HUES6 (cell line): ENCODE data around the gene LCLAT1.

Experiments
- H3K27ac ChIP-seq: 2 replicates; pipeline ENCODE4 v1.7.0; 2013; ENCODE audit warnings: low read depth, mild to moderate bottlenecking, low read length, inconsistent platforms
- H3K27me3 ChIP-seq: 2 replicates; pipeline ENCODE4 v1.6.1; 2013; ENCODE audit warnings: low read length; ENCODE audit not compliant: control insufficient read depth, insufficient read depth
- H3K36me3 ChIP-seq: 2 replicates; pipeline ENCODE4 v1.6.1; 2013; ENCODE audit warnings: low read length; ENCODE audit not compliant: control insufficient read depth, insufficient read depth
- H3K4me1 ChIP-seq: 2 replicates; pipeline ENCODE4 v1.6.1; 2013; ENCODE audit warnings: low read length; ENCODE audit not compliant: control insufficient read depth, insufficient read depth
- H3K4me3 ChIP-seq: 2 replicates; pipeline ENCODE4 v1.5.1; 2013; ENCODE audit warnings: low read depth, low read length
- H3K9ac ChIP-seq: one replicate; pipeline ENCODE4 v1.6.1; 2013; ENCODE audit warnings: mild to moderate bottlenecking, low read length
- H3K9me3 ChIP-seq: 2 replicates; pipeline ENCODE4 v1.6.1; 2013; ENCODE audit warnings: low read depth, low read length; ENCODE audit not compliant: control insufficient read depth, insufficient read depth

Gene LCLAT1

GRCh38 chr2:30684996-30685395 is 237.9 kb downstream of the LCLAT1 start:
- no peak overlapping the region for H3K4me3 ChIP-seq
- no peaks in the 10 kb centered on the region for H3K9me3 ChIP-seq
- no peaks in the 10 kb centered on the region for H3K27me3 ChIP-seq
- H3K4me1 ChIP-seq = peaks cover 13% of the 10 kb centered on the region; the same call in 1 of the 2 replicates
- no peak overlapping the region for H3K27ac ChIP-seq
- H3K36me3 ChIP-seq = no peaks in the 10 kb centered on the region
- no peak overlapping the region for H3K9ac ChIP-seq

- Histone ChIP-seq H3K9ac (no peak overlapping the region), H3K27ac (no peak overlapping the region), H3K4me1 (peaks cover 13% of the 10 kb centered on the region; the same call in 1 of the 2 replicates), H3K36me3 (no peaks in the 10 kb centered on the region), H3K4me3 (no peak overlapping the region), H3K27me3 (no peaks in the 10 kb centered on the region), H3K9me3 (no peaks in the 10 kb centered on the region)
These were observed 239.0 kb downstream of the LCLAT1 start for GRCh38 chr2:30686000-30686399.

GRCh38 chr2:30686669-30687068 is 239.6 kb downstream of the LCLAT1 start:
- H3K4me1 ChIP-seq = peaks cover 13% of the 10 kb centered on the region; the same call in 1 of the 2 replicates
- H3K9me3 ChIP-seq = no peaks in the 10 kb centered on the region
- no peak overlapping the region for H3K4me3 ChIP-seq
- no peaks in the 10 kb centered on the region for H3K36me3 ChIP-seq
- no peaks in the 10 kb centered on the region for H3K27me3 ChIP-seq
- H3K27ac ChIP-seq = no peak overlapping the region
- no peak overlapping the region for H3K9ac ChIP-seq

GRCh38 chr2:30688956-30689401 is 241.9 kb downstream of the LCLAT1 start:
- no peak overlapping the region for H3K9ac ChIP-seq
- H3K9me3 ChIP-seq = no peaks in the 10 kb centered on the region
- peaks cover 13% of the 10 kb centered on the region; the same call in 1 of the 2 replicates for H3K4me1 ChIP-seq
- no peak overlapping the region for H3K27ac ChIP-seq
- H3K27me3 ChIP-seq = no peaks in the 10 kb centered on the region
- H3K36me3 ChIP-seq = no peaks in the 10 kb centered on the region
- H3K4me3 ChIP-seq = no peak overlapping the region

GRCh38 chr2:30689496-30690125 is 242.6 kb downstream of the LCLAT1 start:
- Histone ChIP-seq H3K4me1 (peaks cover 13% of the 10 kb centered on the region; the same call in 1 of the 2 replicates), H3K27ac (no peak overlapping the region)

GRCh38 chr2:30690126-30690561 is 243.1 kb downstream of the LCLAT1 start:
- no peaks in the 10 kb centered on the region for H3K27me3 ChIP-seq
- H3K36me3 ChIP-seq = no peaks in the 10 kb centered on the region
- no peak overlapping the region for H3K4me3 ChIP-seq
- H3K9ac ChIP-seq = no peak overlapping the region
- H3K27ac ChIP-seq = no peak overlapping the region
- H3K9me3 ChIP-seq = no peaks in the 10 kb centered on the region
- peaks cover 13% of the 10 kb centered on the region; the same call in 1 of the 2 replicates for H3K4me1 ChIP-seq

More at GRCh38 chr2:30689496-30690125, 242.6 kb downstream of the LCLAT1 start:
- Histone ChIP-seq H3K9me3 (no peaks in the 10 kb centered on the region), H3K36me3 (no peaks in the 10 kb centered on the region), H3K4me3 (no peak overlapping the region), H3K27me3 (no peaks in the 10 kb centered on the region), H3K9ac (no peak overlapping the region)

GRCh38 chr2:30691091-30691947 is 244.3 kb downstream of the LCLAT1 start:
- Histone ChIP-seq H3K4me3 (no peak overlapping the region), H3K9me3 (no peaks in the 10 kb centered on the region), H3K9ac (no peak overlapping the region), H3K4me1 (peaks cover 9% of the 10 kb centered on the region; the same call in 1 of the 2 replicates), H3K27me3 (no peaks in the 10 kb centered on the region), H3K27ac (no peak overlapping the region), H3K36me3 (no peaks in the 10 kb centered on the region)

- no peaks in the 10 kb centered on the region for H3K36me3 ChIP-seq
- no peaks in the 10 kb centered on the region for H3K9me3 ChIP-seq
- H3K9ac ChIP-seq = no peak overlapping the region
- H3K4me3 ChIP-seq = no peak overlapping the region
- no peak overlapping the region for H3K27ac ChIP-seq
- no peaks in the 10 kb centered on the region for H3K27me3 ChIP-seq
- peaks cover 9% of the 10 kb centered on the region; the same call in 1 of the 2 replicates for H3K4me1 ChIP-seq
These were observed 245.1 kb downstream of the LCLAT1 start for GRCh38 chr2:30691948-30692828.

GRCh38 chr2:30692829-30693275 is 245.8 kb downstream of the LCLAT1 start:
- no peaks in the 10 kb centered on the region for H3K27me3 ChIP-seq
- no peak overlapping the region for H3K27ac ChIP-seq
- no peak overlapping the region for H3K4me3 ChIP-seq
- H3K9me3 ChIP-seq = peaks cover 6% of the 10 kb centered on the region
- peaks cover 9% of the 10 kb centered on the region; the same call in 1 of the 2 replicates for H3K4me1 ChIP-seq
- H3K9ac ChIP-seq = no peak overlapping the region
- H3K36me3 ChIP-seq = no peaks in the 10 kb centered on the region
